ENCODE measurements around the gene ARTN. TPM values are rescaled to one million over a fixed set of nuclear protein-coding genes. Genes with fewer than 3 reads are reported as not detected.

ARTN gene
- total RNA-seq, 1 donor from 2014 or later, result 4.8 TPM

DNA sequence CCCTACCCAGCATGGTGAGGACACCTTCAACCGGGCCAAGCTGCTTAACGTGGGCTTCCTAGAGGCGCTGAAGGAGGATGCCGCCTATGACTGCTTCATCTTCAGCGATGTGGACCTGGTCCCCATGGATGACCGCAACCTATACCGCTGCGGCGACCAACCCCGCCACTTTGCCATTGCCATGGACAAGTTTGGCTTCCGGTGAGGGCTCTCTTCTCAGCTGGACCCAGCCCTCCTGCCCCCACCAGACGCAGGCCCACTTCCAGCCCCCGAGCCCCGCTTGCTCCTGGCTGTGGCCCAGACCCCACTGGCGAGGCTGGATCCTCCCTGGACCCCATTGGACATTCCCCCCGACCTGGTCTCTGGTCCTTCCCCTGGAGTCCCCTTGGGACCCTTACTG is 51.3 kb downstream of the ARTN start:
- no peak for DNase-seq (ENCODE audit: low spot score)

DNA sequence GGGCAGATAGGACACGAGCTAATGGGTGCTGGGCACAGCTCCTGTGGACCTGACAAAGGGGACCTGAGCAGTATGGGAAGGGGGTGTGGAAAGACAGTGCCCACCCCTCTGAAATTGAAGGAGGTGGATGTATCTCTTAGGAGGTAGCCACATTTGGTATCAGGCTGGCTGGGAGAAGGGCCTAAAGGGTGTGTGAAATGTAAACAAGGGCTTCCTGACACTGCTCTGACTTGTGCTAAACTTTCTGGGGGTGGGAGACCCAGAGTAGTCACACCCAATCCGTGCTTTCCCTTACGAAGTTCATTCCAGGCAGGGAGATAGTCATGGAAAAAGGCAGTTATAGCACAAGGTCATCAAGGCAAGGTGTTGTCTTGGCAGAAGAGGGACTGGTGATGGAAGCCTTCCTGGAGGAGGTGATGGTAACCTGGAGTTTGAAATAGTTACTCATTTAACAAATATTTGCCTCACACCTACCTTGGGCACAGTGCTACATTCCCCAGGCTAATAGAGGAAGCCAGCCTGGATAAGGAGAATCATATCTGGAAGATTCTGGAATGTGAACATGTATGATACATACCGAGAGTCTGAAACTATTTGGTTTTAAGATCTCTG is 52.5 kb downstream of the ARTN start:
- DNase-seq (ENCODE audit: low spot score), result no peak

GRCh38 chr1:43986712-43987111 is 53.1 kb downstream of the ARTN start:
- no peak for DNase-seq (ENCODE audit: low spot score)

Other genes with a start within 250 kb of the ARTN start
- gene ST3GAL3, start 226.3 kb upstream of the ARTN start, total RNA-seq (ENCODE audit: insufficient read depth, low replicate concordance), result 36.6 TPM
- gene IPO13, start 13.1 kb downstream of the ARTN start, total RNA-seq (ENCODE audit: insufficient read depth, low replicate concordance), result 26.5 TPM
- gene DPH2, start 36.2 kb downstream of the ARTN start, total RNA-seq (ENCODE audit: insufficient read depth, low replicate concordance), result 5.1 TPM
- 55.6 TPM for gene ATP6V0B, start 41.2 kb downstream of the ARTN start, total RNA-seq (ENCODE audit: insufficient read depth, low replicate concordance)
- gene B4GALT2, start 45.4 kb downstream of the ARTN start, total RNA-seq (ENCODE audit: insufficient read depth, low replicate concordance), result 74.9 TPM
- gene CCDC24, start 57.8 kb downstream of the ARTN start, total RNA-seq (ENCODE audit: insufficient read depth, low replicate concordance), result 9.9 TPM
- gene SLC6A9, start 97.7 kb downstream of the ARTN start, total RNA-seq (ENCODE audit: insufficient read depth, low replicate concordance), result 0.48 TPM
- gene KLF17, start 185.0 kb downstream of the ARTN start, total RNA-seq (ENCODE audit: insufficient read depth, low replicate concordance), result 5.5 TPM
- gene KLF18, start 207.8 kb downstream of the ARTN start, total RNA-seq (ENCODE audit: insufficient read depth, low replicate concordance), result 0.24 TPM

Data from umbilical cord (tissue), 2 donors.